HG03521 (cell line): ENCODE measurements around the gene DPP9.
"Not testable (repeated sequence)": the region's sequence is repeated elsewhere in the genome, so short reads cannot be mapped to it uniquely, and the experiment has no call there.

ENCODE experiments used
- ATAC-seq: cut with Tn5 transposase; IDR thresholded peaks from one replicate; pipeline ENCODE4 v1.9.1; 2021; ENCODE audit warnings: mild to moderate bottlenecking, moderate library complexity; ENCODE audit not compliant: unreplicated experiment

The DPP9 gene

DNA sequence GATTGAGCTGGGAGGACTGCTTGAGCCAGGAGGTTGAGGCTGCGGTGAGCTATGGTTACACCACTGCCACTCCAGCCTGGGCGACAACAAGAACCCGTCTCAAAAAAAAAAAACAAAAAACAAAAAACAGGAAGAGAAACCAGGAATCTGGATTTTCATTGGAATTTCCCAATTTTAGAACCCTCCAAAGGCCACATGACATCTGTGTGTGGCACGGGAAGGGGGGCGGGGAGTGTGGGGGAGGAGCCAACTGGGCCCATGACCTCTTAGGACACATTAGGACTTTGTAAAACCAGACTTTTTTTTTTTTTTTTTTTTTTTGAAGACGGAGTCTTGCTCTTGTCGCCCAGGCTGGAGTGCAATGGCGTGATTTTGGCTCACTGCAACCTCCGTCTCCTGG lies 32.3 kb downstream of the DPP9 start:
- ATAC-seq: no peak

GRCh38 chr19:4690361-4690760 lies 33.3 kb downstream of the DPP9 start:
- no peak for ATAC-seq

DNA sequence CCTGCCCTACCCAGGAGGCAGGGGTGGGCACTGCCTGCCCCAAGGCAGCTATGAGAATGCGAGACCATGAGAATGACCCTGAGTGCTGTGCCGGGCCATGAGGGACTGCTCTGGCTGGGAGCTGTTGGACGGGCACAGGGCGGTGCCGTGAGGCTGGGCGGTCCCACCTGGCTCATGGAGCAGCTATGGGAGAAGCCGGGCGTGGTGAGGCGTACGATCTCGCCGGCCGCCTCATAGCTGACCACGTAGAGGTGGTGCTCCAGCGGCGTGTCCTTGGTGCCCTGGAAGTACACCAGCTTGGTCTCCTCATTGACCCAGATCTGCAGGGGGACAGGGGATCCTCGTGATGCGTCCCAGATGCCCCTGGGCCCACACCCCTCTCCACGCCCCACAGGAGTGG lies 34.2 kb downstream of the DPP9 start:
- ATAC-seq: no peak

GRCh38 chr19:4688587-4688986 lies 35.1 kb downstream of the DPP9 start:
- no peak for ATAC-seq

DNA sequence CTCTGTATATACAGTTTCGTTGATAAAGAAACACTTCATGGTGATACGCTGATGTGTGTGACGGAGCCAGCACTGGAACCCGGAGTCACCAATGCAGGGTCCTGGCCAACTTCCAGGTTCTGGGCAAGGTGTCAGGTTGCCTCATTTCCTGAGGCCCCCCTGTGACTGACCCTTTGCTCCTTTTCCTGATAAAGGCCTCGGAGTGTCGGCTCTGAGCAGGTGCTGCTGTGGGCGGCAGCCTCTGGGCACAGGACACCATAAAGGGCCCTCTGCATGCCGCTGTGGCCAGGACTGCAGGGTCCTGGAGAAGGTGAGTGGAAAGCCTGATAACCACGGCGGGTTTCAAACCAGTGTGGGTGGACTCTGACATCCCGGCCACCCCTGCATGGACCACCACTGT lies 36.2 kb downstream of the DPP9 start:
- ATAC-seq: no peak

DNA sequence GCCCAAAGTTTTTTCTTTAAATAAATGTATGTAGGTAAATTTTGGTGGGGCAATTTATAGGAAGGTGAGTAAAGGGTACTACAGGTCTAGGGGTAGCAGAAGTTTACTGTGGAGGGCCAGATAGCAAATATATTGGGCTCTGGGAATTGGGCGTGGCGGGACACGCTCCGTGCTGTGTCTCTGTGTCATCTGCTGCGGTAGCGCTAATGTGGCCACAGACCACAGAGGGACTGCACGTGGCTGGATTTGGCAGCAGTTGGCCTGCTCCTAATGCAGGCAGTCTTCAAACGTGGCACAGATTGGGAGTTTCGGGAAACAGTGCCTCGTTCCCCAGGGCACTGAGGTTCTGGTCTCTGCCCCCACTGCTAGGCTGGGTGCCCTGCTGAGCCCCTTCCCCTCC lies 36.9 kb downstream of the DPP9 start:
- ATAC-seq: no peak

DNA sequence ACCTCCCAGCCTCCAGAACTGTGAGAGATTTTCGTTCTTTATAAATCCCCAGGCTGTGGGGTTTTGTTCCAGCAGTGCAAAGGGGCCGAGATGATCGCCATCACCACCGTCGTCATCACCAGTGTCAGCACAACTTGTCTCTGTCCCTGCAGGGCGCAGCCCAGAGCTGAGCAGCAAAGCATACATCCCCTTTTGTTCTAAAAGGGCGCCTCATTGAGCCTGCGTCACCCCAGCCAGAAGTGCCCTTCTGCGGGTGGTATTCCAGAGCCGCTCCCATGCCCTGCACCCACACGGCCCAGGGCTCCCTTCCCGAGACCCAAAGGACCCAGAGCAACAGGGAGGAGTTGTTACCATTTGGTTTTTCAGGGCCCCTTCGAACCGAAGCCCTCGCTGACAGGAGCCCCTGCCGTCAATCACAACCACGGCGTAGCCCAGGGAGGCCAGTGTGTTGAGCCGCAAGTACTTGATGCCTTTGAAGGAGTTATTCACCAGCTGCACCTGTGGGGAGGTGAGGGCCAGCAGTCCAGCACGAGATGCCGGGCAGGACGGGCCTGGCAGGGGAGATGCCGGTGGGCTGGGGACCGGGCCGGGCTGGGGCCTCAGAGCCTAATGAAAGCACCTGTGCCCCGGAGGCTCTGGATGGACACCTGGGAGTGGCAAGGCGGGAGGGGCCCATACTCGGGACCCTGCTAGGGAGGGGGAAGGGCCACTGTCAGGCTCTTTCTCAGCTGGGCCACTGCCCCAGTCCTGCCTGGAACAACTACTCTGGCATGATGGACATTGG lies 39.1 kb downstream of the DPP9 start:
- ATAC-seq: no peak

DNA sequence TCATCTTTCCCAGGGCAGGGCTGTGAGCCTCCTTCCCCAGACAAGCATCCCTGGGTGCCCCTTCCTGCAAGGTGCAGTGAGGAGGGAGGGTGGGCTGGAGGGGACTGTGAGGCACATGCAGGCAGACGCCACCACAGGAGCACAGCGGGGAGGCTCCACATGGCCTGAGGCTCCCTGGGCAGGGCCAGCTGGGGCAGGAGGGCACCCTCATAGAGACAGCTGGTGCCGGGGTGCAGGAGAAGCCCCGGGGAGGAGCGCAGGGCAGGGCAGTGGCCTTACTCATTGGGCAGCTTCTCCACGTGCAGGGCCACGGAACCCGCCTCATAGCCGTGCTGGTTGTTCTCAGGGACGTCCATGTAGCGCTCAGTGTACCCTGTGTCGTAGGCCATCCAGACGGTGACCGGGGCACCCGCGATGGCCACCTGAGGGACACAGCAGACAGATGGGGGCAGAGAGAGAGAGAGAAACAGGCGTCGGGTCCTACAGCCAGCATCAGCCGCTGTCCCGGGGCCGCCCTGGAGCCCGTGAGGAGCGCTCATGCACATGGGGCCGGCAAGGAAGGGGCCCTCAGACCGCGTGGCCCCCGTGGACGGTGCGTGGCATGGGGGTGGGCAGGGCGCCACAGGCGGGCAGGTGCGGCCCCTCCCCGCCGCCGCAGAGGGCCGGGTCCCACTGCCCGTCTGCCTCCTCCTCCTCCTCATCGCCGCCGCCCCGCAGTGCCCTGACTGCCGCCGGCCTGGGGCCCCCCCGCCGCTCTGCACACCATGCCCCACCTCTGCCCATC lies 41.0 kb downstream of the DPP9 start:
- ATAC-seq: no peak

GRCh38 chr19:4680021-4680420 lies 43.6 kb downstream of the DPP9 start:
- ATAC-seq: not testable (repeated sequence)

- ATAC-seq: no peak
Observed at GRCh38 chr19:4678881-4679790, 44.5 kb downstream of the DPP9 start.

- no peak for ATAC-seq
Observed at GRCh38 chr19:4676955-4677731, 46.5 kb downstream of the DPP9 start.

DNA sequence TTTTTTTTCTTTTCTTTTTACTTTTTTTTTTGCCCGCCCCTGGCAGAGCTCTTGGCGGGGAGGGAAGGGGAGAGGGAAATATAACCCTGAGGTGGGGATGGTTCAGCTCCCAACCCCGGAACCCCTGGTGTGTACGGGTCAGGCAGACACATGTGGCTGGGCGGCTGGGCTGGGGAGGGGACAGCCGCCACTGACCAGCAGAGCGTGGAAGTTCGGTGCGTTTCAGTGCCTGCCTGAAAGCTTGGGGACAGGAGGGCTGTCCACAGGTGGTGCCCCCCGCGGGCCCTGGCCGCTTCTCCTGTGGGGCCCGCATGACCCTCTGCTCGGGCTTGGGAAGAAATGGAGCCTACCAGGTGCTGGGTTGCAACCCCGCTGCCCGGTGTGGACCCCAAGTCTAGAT lies 48.3 kb downstream of the DPP9 start:
- ATAC-seq: no peak

- ATAC-seq: no peak
Observed at GRCh38 chr19:4673726-4674125, 49.9 kb downstream of the DPP9 start.

GRCh38 chr19:4673216-4673615 lies 50.4 kb downstream of the DPP9 start:
- ATAC-seq: no peak

- no peak for ATAC-seq
Observed at GRCh38 chr19:4671185-4671851, 52.3 kb downstream of the DPP9 start.

DNA sequence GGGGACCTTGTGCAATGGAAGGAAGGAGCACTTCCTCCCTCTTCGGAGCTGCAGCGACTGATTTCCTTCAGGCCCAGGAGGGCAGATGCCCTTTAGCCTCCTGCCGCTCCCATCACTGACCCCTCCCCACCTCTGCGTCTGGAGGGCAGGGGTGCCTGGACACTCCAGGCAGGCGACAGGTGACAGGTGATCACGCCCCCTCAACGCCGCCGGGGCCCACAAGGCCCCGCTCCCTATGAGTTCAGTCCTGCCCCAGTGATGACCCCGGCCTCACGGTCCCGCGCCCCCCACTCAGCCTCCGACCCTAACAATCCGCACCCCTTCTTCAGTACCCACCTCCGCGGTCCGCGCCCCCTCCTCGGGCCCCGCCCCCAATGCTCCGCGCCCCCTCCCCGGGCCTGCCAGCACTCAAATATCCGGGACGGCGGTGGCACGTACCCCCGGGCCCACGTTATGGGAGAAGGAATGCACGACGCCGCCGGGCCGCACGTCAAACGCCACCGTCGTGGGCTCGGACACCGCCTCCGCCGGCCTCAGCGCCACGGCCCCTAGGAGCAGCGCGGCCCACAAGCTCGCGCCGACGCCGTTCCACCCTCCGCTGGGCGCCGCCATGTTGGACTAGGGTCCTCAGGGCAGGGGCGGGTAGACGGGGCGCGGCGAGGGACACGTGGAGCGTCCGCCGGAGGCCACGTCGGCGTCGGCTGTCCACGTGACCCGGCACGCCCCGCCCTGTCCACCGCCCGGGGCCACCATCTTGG lies 53.7 kb downstream of the DPP9 start, which contains the start of gene MYDGF:
Gene MYDGF, minus strand, starts transcription at position 620 of the 758 bp plus-strand sequence. Its CDS starts 8 bp downstream, at position 612.
- peak; percentile 96 for ATAC-seq

- no peak for ATAC-seq
Observed at GRCh38 chr19:4664642-4665041, 59.0 kb downstream of the DPP9 start.

- no peak for ATAC-seq
Observed at GRCh38 chr19:4662812-4663211, 60.8 kb downstream of the DPP9 start.

GRCh38 chr19:4662020-4662695 lies 61.5 kb downstream of the DPP9 start:
- ATAC-seq: no peak
